Mononuclear cell (primary cell): ENCODE results near the gene LRRC15. TPM values are rescaled to one million over a fixed set of nuclear protein-coding genes. Genes with fewer than 3 reads are reported as not detected.

Experiments used
- H3K27me3 ChIP-seq: 2 replicates; pipeline ENCODE4 v1.6.0; 2011; ENCODE audit warnings: low read length, control low read depth; ENCODE audit not compliant: insufficient read depth
- H3K4me1 ChIP-seq: 2 replicates; pipeline ENCODE4 v1.5.1; 2011; ENCODE audit warnings: mild to moderate bottlenecking, low read length, control low read depth; ENCODE audit not compliant: insufficient read depth
- H3K4me3 ChIP-seq: 2 replicates; pipeline ENCODE4 v1.5.1; 2011; ENCODE audit warnings: mild to moderate bottlenecking, low read length, moderate library complexity
- H3K9me3 ChIP-seq: 2 replicates; pipeline ENCODE4 v1.5.1; 2011; ENCODE audit warnings: low read depth, mild to moderate bottlenecking, control low read depth, low read length
- total RNA-seq: library from RNA; depleted of rRNA; stranded (reverse); fragments of >200 nt; gene quantifications from one replicate; pipeline ENCODE4 v1.2.3, GENCODE V29; 2012

LRRC15 gene
- total RNA-seq, 1 donor = 0.10 TPM

DNA sequence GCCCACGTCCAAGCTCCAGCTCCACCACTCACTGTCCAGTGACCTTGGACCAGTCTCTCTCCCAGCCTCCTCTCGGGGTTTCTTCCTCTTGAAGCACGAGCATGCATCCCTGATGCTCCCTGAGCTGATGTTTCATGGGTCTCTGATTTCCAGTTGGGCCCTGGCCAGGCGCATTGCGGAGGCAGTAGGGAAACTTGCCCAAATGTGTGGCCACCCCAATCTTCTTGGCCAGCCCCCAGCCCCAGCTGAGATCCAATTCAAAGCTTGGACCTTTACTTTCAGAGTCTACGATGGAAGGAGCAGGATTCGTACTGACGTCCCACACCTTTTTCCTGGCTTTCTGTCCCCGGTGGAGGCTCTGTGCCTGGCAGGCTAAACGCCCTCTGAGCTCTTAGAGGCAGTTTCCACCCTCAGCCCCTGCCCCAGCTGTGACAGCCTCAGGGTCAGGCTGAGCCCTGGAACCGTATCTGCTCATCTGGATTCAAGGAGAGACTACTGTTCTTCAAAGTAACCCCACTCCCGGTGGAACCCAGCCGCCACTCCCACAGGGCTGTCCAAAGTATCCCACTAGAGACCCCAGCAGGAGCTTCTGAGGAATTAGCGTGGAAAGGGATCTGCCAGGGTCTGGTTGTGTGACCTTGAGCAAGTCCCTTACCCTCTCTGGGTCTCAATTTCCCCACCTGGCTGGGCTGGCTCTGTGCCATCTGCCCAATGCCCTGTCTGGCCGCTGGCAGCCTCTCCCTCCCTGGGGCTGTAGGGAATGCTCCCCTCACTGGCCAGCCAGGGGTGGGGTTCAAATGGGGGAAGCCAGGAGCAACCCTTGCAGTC is 55.8 kb downstream of the LRRC15 start:
- peaks cover 18% of the 10 kb centered on the region for H3K4me1 ChIP-seq
- no peak overlapping the region for H3K4me3 ChIP-seq
- no peaks in the 10 kb centered on the region for H3K9me3 ChIP-seq
- H3K27me3 ChIP-seq = peaks cover 58% of the 10 kb centered on the region

- Histone ChIP-seq H3K27me3 (peaks cover 53% of the 10 kb centered on the region), H3K4me1 (peaks cover 25% of the 10 kb centered on the region), H3K4me3 (no peak overlapping the region), H3K9me3 (no peaks in the 10 kb centered on the region)
Measured at GRCh38 chr3:194312743-194313281, 56.7 kb downstream of the LRRC15 start.

DNA sequence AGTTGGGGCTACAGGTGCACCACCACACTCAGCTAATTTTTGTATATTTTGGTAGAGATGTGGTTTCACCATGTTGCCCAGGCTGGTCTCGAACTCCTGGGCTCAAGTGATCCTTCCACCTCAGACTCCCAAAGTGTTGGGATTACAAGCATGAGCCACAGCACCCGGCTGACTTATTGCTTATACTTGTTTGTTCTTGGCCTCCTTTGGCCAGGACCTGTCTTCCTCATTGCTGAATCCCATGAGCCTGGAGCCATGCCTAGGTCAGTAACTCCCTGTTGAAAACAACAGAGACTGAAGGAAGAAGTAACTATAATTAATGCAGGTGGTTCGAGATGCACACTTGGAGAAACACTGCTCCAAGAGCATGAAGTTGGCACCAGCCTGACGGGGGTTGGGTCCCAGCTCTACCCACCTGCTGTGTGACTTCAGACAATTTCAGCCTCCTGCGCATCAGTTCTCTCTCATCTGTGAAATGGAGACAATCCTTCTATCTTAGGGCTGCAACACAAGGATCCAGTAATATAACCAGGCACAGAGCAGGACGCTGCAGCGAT is 57.3 kb downstream of the LRRC15 start:
- peaks cover 51% of the 10 kb centered on the region for H3K27me3 ChIP-seq

GRCh38 chr3:194311000-194311399 is 58.5 kb downstream of the LRRC15 start:
- Histone ChIP-seq H3K9me3 (no peaks in the 10 kb centered on the region), H3K4me1 (peaks cover 39% of the 10 kb centered on the region), H3K4me3 (no peak overlapping the region), H3K27me3 (peaks cover 49% of the 10 kb centered on the region)

More for the DNA sequence above, 57.3 kb downstream of the LRRC15 start:
- no peaks in the 10 kb centered on the region for H3K9me3 ChIP-seq
- peaks cover 31% of the 10 kb centered on the region for H3K4me1 ChIP-seq
- H3K4me3 ChIP-seq = no peak overlapping the region

GRCh38 chr3:194310060-194310835 is 59.3 kb downstream of the LRRC15 start:
- H3K27me3 ChIP-seq = peaks cover 46% of the 10 kb centered on the region

DNA sequence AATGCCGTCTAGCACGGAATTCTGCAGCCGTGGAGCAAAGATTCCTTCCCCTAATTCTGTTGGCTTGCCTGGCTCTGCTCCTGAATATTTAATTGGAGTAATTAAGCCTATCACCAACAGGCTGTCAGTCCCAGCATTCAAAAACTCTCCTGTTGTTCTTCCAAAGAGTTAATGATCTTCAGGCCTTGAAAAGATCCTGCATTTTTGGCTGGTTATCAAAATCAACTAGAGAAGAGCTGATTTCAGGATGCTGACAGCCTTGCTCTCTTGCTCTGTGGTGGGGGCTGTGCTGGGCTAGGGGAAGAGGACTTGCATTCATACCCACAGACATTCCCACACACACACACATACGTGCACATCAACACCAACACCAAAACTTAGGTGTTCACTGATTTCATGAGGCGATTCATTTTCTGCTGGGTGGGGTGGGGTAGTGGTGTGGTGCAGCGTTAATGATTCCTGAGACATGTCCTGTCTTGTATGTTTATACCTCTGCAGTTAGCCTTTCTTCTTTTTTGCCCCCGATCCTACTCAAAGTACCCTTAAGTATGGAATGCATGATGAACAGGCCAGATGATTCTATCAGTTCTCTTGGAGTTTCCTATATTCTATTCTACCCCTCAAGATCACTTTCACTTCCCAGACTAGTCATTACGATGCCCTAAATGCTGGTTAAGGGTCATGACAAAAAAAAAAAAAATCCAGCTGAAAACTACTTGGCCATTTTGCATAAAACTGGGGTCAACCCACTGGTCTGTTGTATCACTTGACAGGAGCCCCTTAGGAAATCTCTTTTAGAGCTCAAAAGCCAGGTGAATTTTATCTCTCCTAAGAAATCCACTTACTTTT is 60.7 kb downstream of the LRRC15 start:
- Histone ChIP-seq H3K9me3 (no peaks in the 10 kb centered on the region), H3K4me3 (no peak overlapping the region), H3K4me1 (peaks cover 43% of the 10 kb centered on the region), H3K27me3 (peaks cover 32% of the 10 kb centered on the region)

More at GRCh38 chr3:194310060-194310835, 59.3 kb downstream of the LRRC15 start:
- no peaks in the 10 kb centered on the region for H3K9me3 ChIP-seq
- no peak overlapping the region for H3K4me3 ChIP-seq
- peaks cover 39% of the 10 kb centered on the region for H3K4me1 ChIP-seq

GRCh38 chr3:194307849-194308248 is 61.7 kb downstream of the LRRC15 start:
- no peak overlapping the region for H3K4me3 ChIP-seq
- no peaks in the 10 kb centered on the region for H3K9me3 ChIP-seq
- H3K27me3 ChIP-seq = peaks cover 25% of the 10 kb centered on the region
- H3K4me1 ChIP-seq = peaks cover 43% of the 10 kb centered on the region

DNA sequence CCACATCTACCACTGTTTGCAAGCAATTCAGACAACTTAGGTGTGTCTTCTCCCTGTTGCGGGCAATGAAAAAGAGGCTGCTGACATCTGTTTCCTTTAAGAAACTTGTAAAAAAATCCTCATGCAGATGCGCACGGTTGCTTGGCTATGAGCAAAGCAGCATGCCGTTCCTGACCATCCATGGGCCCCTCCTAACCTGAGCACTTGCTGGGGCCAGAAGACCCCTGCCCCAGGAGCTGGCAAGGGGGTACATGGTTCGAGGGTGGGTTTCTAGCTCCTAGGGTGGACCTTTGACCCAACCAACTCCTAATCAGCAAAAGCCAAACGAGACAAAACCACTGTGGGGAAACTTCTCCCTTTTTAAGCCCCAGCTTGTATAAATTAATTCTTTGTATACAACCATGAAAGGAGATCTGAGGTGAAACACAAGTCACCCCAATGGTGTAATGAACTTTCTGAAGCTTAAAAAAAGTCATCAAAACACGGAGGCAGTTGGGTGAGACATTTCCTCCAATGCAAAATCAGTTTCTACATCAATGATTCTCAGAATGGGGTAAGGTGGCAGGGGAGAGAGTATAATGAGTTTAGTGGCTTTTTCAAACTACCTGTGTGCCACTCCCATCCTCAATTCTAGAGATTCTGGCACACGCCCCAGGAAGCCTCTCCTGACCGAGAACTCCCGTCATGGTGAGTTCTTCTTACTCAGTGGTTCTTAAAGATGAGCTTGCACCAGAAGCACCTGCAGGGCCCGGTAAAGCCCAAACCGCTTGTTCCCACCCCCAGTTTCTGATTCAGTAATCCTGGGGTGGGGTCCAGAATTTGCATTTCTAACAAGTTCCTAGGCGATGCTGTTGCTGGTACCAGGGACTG is 62.5 kb downstream of the LRRC15 start:
- peaks cover 18% of the 10 kb centered on the region for H3K27me3 ChIP-seq
- no peak overlapping the region for H3K4me3 ChIP-seq
- peaks cover 43% of the 10 kb centered on the region for H3K4me1 ChIP-seq
- H3K9me3 ChIP-seq = no peaks in the 10 kb centered on the region

DNA sequence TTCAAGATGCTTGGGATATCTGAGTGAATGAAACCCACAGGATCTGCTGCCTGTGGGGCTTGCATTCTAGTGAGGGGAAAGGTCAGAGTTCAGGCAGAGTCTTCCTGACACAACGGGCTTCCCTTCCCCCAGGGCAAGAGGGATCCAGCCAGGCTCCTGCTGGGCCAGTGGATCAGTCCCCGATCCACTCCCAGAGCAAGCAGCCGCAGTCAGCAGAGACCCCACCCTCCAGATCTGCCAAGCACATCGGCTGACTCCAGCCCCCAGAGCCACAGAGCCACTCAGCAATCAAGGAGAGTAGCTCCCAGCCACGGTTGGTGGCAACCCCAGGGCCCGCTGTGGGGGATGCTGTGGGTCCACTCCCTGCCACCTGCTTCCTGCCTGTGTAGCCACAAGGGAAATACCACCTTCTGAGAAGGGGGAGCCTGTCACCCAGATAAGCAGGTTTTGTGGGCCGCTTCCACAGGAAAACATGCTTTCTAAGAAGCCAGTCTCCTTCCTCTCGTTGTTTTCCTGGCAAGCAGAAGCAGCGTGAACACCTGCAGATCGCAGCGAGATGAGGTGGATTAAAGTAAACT is 63.3 kb downstream of the LRRC15 start:
- Histone ChIP-seq H3K4me1 (peaks cover 43% of the 10 kb centered on the region), H3K9me3 (no peaks in the 10 kb centered on the region), H3K27me3 (peaks cover 13% of the 10 kb centered on the region), H3K4me3 (no peak overlapping the region)

DNA sequence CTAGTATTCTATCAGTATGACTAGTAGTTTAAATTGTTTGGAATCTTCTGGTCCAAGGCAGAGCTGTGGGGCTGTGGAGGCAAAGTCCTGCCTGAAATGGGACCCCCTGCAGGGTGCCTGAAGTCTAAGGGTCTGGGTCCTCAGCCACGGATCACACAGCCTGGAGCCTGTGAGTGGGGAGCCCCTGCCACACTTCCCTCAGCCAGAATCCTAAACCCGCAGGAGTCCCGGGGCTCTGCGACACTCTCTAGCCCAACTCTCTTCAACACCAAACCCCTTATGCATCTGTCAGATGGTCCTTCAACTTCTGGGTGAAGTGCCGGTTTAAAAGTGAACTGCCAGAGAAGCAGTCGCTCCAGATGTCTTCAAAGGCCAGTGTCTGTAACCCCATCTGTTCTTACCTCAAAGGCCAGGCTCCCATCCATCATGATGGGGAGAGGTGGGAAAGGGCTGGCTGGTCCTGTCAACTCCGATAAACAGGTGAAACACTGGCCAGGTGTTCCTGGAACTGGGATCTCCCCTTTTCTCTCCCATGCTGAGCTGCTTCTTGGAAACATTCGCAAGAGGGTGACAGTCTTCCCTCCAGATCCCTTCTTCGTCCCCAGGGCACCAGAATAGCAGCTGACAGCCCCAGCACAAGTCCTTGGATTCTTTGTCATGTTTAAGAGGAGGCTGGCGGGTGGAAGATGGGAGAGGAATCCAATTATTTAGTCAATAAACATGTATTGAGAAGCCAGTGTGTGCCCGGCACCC is 64.0 kb downstream of the LRRC15 start:
- peaks cover 43% of the 10 kb centered on the region for H3K4me1 ChIP-seq
- no peak overlapping the region for H3K4me3 ChIP-seq
- H3K9me3 ChIP-seq = no peaks in the 10 kb centered on the region
- peaks cover 13% of the 10 kb centered on the region for H3K27me3 ChIP-seq
